ENCODE measurements around the gene NISCH. TPM values are rescaled to one million over a fixed set of nuclear protein-coding genes. Genes with fewer than 3 reads are reported as not detected.

The NISCH gene
- total RNA-seq, 2 experiments from 2014 or later: 72.9 to 84.1 TPM

Other genes starting within 250 kb of the NISCH start
- under 1 TPM in 1 of 2 experiments, not detected in 1; 0.64 TPM for gene TLR9, start 230.0 kb upstream of the NISCH start, total RNA-seq
- 100 to 1,000 TPM; 110 to 131 TPM for gene TWF2, start 216.4 kb upstream of the NISCH start, total RNA-seq
- gene PPM1M, start 209.8 kb upstream of the NISCH start, total RNA-seq: 10 to 100 TPM; 91.1 to 94.1 TPM
- 100 to 1,000 TPM; 114 to 132 TPM for gene WDR82, start 177.0 kb upstream of the NISCH start, total RNA-seq
- gene GLYCTK, start 167.8 kb upstream of the NISCH start, total RNA-seq: 10 to 100 TPM; 23.2 to 29.4 TPM
- 10 to 100 TPM; 13.9 to 26.5 TPM for gene DNAH1, start 139.3 kb upstream of the NISCH start, total RNA-seq
- gene BAP1, start 45.6 kb upstream of the NISCH start, total RNA-seq: 100 to 1,000 TPM; 102 to 107 TPM
- gene PHF7, start 44.9 kb upstream of the NISCH start, total RNA-seq: 10 to 100 TPM; 12.9 to 26.5 TPM
- under 1 TPM; 0.28 to 0.38 TPM for gene SEMA3G, start 10.5 kb upstream of the NISCH start, total RNA-seq
- gene TNNC1, start 1.6 kb upstream of the NISCH start, total RNA-seq: 1 to 10 TPM; 1.4 to 2.6 TPM
- gene STAB1, start 39.7 kb downstream of the NISCH start, total RNA-seq: not detected
- 10 to 100 TPM; 38.7 to 54.5 TPM for gene NT5DC2, start 78.3 kb downstream of the NISCH start, total RNA-seq
- gene UQCC5, start 81.0 kb downstream of the NISCH start, total RNA-seq: 10 to 100 TPM; 12.9 to 15.5 TPM
- 10 to 100 TPM; 69.7 to 73.3 TPM for gene PBRM1, start 230.3 kb downstream of the NISCH start, total RNA-seq
- 100 to 1,000 TPM in 1 of 2 experiments, 10 to 100 TPM in 1; 86.8 to 116 TPM for gene GNL3, start 230.4 kb downstream of the NISCH start, total RNA-seq

All from activated CD8-positive, alpha-beta memory T cell treated with anti-CD3 and anti-CD28 coated beads, Interleukin-2, amount 10 ng/mL, durations not matched to agents 7 days and 5 days (primary cell).